Colonic mucosa (tissue), 4 donors: ENCODE results near the gene IP6K2. TPM values are rescaled to one million over a fixed set of nuclear protein-coding genes. Genes with fewer than 3 reads are reported as not detected.

Experiments used
- DNase-seq: peaks from one replicate; pipeline ENCODE4 v3.0.0-alpha.2; 2020
- H3K27ac ChIP-seq: fragments of 200-600 bp; one replicate; pipeline ENCODE4 v1.8.0; 2021
- H3K27me3 ChIP-seq: fragments of 200-600 bp; one replicate; pipeline ENCODE4 v1.8.0; 2021
- H3K36me3 ChIP-seq: fragments of 200-600 bp; one replicate; pipeline ENCODE4 v1.8.0; 2021
- H3K4me1 ChIP-seq: fragments of 200-600 bp; one replicate; pipeline ENCODE4 v1.8.0; 2021; ENCODE audit warnings: mild to moderate bottlenecking
- H3K4me3 ChIP-seq: fragments of 200-600 bp; one replicate; pipeline ENCODE4 v1.8.0; 2021
- H3K9ac ChIP-seq, 2 donors: one replicate each; pipeline ENCODE4 v1.7.0; 2013; ENCODE audit warnings: control low read depth in 2 of 2, low read depth in 2 of 2, low read length in 2 of 2
- H3K9me3 ChIP-seq: fragments of 200-600 bp; one replicate; pipeline ENCODE4 v1.8.0; 2021
- intact Hi-C: fragments of 100-400 bp; cut with DNase I; formaldehyde crosslinking; loops from one replicate; pipeline ENCODE4 v1.14.1; 2022
- total RNA-seq, 2 donors: library from RNA; stranded (reverse); fragmentation: NEBNext Ultra II Directional in 1 of 2; extraction: Animal tissue kit (Norgen Biotek cat#: 25700) in 1 of 2; gene quantifications; one replicate each; pipeline ENCODE4 v1.2.1, GENCODE V29; 2021
- TF ChIP-seq, protein P1 (sequence below): fragments of 200-600 bp; IDR thresholded peaks from one replicate; pipeline ENCODE4 v1.8.0; 2022; ENCODE audit warnings: antibody characterized with exemption, mild to moderate bottlenecking
- donor health status: healthy.
- donor health status: DM: no; HTN: no; CAD: no.
- donor health status: DM: no; HTN: no; CAD: no.

The IP6K2 gene
- total RNA-seq, 2 donors from 2014 or later = 101 to 134 TPM

DNA sequence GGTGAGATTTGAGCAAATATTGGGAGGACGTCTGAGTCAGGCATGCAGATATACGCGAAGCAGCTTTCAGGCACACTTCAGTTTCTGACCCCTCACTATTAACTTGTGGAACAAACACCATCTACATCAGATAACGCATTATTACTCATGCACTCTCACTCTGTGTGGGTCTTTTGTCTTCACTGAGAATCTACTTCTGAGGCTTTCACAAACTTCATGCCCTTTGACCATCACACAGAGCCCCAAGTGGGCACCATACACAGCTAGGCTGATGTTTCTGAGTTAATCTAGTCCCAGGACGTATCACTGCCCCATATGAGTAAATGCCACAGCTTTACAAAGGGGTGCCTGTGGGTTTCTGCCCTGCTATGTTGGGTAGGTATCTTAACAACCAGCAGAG, 39.6 kb upstream of the IP6K2 start:
- TF ChIP-seq, protein P1, sequence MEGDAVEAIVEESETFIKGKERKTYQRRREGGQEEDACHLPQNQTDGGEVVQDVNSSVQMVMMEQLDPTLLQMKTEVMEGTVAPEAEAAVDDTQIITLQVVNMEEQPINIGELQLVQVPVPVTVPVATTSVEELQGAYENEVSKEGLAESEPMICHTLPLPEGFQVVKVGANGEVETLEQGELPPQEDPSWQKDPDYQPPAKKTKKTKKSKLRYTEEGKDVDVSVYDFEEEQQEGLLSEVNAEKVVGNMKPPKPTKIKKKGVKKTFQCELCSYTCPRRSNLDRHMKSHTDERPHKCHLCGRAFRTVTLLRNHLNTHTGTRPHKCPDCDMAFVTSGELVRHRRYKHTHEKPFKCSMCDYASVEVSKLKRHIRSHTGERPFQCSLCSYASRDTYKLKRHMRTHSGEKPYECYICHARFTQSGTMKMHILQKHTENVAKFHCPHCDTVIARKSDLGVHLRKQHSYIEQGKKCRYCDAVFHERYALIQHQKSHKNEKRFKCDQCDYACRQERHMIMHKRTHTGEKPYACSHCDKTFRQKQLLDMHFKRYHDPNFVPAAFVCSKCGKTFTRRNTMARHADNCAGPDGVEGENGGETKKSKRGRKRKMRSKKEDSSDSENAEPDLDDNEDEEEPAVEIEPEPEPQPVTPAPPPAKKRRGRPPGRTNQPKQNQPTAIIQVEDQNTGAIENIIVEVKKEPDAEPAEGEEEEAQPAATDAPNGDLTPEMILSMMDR = no peak
- no peak for DNase-seq
- H3K9me3 ChIP-seq = no peaks in the 10 kb centered on the region
- H3K9ac ChIP-seq = no peak overlapping the region
- intact Hi-C loops = no loop called here
- no peak overlapping the region for H3K27ac ChIP-seq
- no peaks in the 10 kb centered on the region for H3K36me3 ChIP-seq
- no peaks in the 10 kb centered on the region for H3K4me1 ChIP-seq
- H3K4me3 ChIP-seq = no peak overlapping the region
- no peaks in the 10 kb centered on the region for H3K27me3 ChIP-seq

DNA sequence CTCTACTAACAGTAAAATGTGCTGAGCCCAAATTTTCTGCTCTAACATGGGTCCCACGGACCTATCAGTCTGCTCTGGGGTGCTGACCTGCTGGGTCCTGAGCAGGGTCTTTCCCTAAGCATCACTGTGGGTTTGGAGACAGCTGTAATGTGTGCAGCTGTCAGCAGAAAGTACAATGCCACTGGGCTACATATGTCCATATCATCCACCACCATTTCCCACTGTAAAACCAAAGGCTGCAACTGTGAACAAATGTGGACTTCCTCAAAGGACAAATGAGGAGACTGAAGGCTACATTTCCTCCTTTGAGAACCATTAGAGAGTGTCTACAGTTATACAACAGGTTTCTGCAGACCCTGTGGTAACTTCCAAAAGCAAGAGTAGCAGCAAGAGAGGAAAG, 33.8 kb upstream of the IP6K2 start:
- Histone ChIP-seq H3K4me1 (no peaks in the 10 kb centered on the region), H3K4me3 (no peak overlapping the region), H3K27ac (no peak overlapping the region), H3K27me3 (no peaks in the 10 kb centered on the region), H3K9ac (no peak overlapping the region), H3K9me3 (no peaks in the 10 kb centered on the region), H3K36me3 (peaks cover 4% of the 10 kb centered on the region)
- intact Hi-C loops = no loop called here
- no peak for DNase-seq
- TF ChIP-seq, protein P1 = no peak

DNA sequence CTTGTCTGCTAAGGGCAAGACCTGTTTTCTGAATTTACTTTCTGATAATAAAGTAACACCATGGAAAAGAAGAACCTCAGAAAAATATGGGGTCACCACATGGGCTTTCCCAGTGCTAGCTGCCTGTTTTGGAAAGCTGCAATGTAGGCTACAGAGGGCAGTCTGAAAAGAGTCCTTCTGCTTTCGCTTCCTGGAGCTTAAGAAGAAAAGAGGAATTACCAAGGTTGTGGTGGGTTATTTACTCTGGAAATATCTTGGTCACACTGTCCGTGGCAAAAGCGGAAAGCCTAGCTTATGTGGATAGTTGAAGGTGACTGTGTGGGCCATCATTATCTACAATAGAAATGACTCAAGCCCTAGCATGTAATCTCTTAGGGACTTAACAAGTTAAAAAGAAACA, 31.7 kb upstream of the IP6K2 start:
- Histone ChIP-seq H3K4me3 (no peak overlapping the region), H3K4me1 (no peaks in the 10 kb centered on the region), H3K9ac (no peak overlapping the region), H3K27me3 (no peaks in the 10 kb centered on the region), H3K9me3 (no peaks in the 10 kb centered on the region), H3K27ac (no peak overlapping the region), H3K36me3 (peaks cover 4% of the 10 kb centered on the region)
- intact Hi-C loops = no loop called here
- TF ChIP-seq, protein P1 = no peak
- DNase-seq = no peak

DNA sequence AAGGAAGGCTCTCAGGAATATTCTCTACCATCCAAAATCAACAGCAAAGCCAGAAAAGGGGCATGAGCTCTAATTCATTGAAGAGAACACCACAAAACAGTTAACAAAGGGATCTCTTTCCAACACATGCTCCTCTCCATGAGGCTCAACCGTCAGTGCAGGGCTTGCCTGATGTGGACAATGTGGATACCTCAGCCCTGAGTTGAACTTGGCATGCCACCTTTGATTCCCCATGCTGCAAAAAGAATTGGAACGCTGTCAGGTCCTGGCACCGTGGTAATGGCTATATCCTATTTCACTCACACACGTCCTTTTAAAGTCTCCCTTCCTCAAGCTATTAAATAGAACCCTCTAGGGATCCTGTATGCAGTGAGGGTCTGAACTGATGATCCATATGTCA, 30.7 kb upstream of the IP6K2 start:
- Histone ChIP-seq H3K4me3 (no peak overlapping the region), H3K9ac (no peak overlapping the region), H3K9me3 (no peaks in the 10 kb centered on the region), H3K4me1 (no peaks in the 10 kb centered on the region), H3K27ac (no peak overlapping the region), H3K27me3 (no peaks in the 10 kb centered on the region), H3K36me3 (peaks cover 4% of the 10 kb centered on the region)
- TF ChIP-seq, protein P1 = no peak
- DNase-seq = no peak
- intact Hi-C loops = no loop called here

DNA sequence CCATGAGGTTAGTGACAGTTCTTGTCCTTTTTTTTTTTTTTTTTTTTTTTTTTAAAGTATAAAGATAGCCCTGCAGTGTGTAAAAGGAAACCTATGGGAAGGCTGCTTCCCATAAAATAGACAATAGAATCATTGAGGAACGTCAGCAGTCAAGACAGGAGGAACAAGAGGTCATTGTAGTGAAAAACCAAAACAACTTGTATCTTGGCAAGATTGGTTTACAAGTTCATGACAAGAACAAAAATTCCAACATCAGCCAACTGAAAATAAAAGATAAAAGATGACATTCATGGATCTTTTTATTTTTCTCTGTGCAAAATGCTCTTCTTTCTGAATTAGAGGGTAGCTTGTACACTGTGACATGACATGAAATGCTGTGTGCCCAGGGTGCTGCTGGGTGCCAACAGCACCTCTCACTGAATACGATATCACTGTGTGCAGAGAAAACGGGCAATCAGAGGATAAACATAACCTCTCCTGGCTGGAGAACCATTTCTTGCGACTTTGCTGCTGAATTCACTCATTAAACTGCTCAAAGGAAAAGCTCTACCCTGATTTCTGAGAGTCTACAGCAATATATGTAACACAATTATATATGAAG, 30.1 kb upstream of the IP6K2 start:
- intact Hi-C loops = no loop called here
- H3K9me3 ChIP-seq = no peaks in the 10 kb centered on the region
- no peaks in the 10 kb centered on the region for H3K27me3 ChIP-seq
- no peak for DNase-seq
- no peak overlapping the region for H3K27ac ChIP-seq
- TF ChIP-seq, protein P1 = no peak
- no peak overlapping the region for H3K9ac ChIP-seq
- no peak overlapping the region for H3K4me3 ChIP-seq
- H3K4me1 ChIP-seq = no peaks in the 10 kb centered on the region
- peaks cover 4% of the 10 kb centered on the region for H3K36me3 ChIP-seq
